Measurements from ENCODE around the gene RREB1.

Gene RREB1

GRCh38 chr6:7165002-7165889 lies 57.5 kb downstream of the RREB1 start:
- H3K4me3 ChIP-seq (ENCODE audit: low read length) = no peak overlapping the region
- no CpG with 5 or more reads among the region's 11 CpGs for WGBS (ENCODE audit: insufficient coverage, insufficient read length)
- no peak for DNase-seq (ENCODE audit: low read depth, low spot score)
- H3K27me3 ChIP-seq (ENCODE audit: control insufficient read depth, insufficient read depth, low read length) = no peaks in the 10 kb centered on the region
- no peaks in the 10 kb centered on the region for H3K36me3 ChIP-seq (ENCODE audit: control insufficient read depth, insufficient read depth, low read length)
- H3K4me1 ChIP-seq (ENCODE audit: control insufficient read depth, insufficient read depth, low read length) = peaks cover 10% of the 10 kb centered on the region
- H3K27ac ChIP-seq (ENCODE audit: low read length) = no peak overlapping the region
- H3K9me3 ChIP-seq (ENCODE audit: control insufficient read depth, insufficient read depth, low read length) = no peaks in the 10 kb centered on the region

DNA sequence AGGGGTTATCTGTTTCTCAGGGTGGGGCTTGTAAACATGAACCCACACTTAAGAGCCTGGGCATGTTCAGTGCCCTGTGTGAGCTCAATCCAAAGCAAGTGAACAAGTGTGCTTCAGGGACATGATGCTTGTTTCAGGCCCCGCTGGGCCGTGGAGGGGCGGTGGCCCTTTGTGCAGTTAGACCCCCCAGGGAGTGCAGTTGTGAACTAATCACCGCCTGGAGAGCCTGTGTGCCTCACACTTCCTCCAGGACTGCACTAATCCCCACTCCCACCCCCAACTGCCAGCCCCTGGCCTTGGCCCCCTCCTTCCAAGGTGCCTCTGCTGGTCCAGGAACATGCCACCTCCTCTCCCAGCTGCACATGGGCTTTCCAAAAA lies 58.1 kb downstream of the RREB1 start:
- Histone ChIP-seq H3K27me3 (ENCODE audit: control insufficient read depth, insufficient read depth, low read length) (no peaks in the 10 kb centered on the region), H3K36me3 (ENCODE audit: control insufficient read depth, insufficient read depth, low read length) (no peaks in the 10 kb centered on the region), H3K27ac (ENCODE audit: low read length) (no peak overlapping the region), H3K4me3 (ENCODE audit: low read length) (no peak overlapping the region), H3K4me1 (ENCODE audit: control insufficient read depth, insufficient read depth, low read length) (peaks cover 10% of the 10 kb centered on the region), H3K9me3 (ENCODE audit: control insufficient read depth, insufficient read depth, low read length) (no peaks in the 10 kb centered on the region)
- DNase-seq (ENCODE audit: low read depth, low spot score) = no peak
- WGBS (ENCODE audit: insufficient coverage, insufficient read length) = no CpG with 5 or more reads among the region's 4 CpGs

DNA sequence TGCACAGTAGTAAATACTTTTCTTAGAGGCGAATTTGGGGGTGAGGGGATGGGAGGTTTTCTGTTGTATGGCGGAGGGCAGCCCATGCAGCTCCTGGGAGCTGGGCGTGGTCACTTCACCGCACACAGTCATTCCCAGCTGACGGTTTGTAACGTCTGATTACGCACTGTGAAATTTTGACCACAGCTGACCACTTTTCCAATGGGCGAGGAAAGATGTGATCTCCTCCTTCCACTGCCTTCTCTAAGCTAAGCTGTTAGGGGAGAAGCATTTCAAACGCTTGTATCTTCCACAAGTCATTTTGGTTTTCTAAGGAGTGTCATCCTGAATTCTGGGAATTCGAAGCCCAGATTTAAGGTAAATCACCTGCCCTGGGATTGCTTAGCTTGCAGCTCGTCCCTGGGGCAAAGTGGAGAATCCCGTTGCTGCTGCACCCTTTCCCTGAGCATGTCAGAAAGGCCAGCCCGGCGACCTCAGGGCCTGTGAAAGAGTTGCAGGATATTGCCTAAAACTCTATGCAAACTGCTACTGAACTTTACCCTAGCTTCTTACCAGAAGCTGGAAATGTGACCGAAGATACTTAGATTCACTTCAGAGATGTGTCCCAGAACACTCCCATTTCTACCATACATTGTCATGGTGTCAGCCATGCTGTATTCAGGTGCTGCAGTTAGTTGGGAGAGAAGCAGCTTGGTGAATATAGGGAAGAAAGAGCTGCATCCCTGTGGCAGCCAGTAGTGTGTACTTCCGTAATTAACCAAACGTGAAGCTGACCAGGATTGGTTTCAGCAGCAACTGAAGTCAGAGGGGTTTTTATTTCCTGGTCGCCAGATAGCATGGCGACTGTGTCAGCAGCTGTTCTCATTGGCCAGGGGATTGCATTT lies 58.9 kb downstream of the RREB1 start:
- no CpG with 5 or more reads among the region's 19 CpGs for WGBS (ENCODE audit: insufficient coverage, insufficient read length)
- Histone ChIP-seq H3K9me3 (ENCODE audit: control insufficient read depth, insufficient read depth, low read length) (no peaks in the 10 kb centered on the region), H3K27ac (ENCODE audit: low read length) (no peak overlapping the region), H3K27me3 (ENCODE audit: control insufficient read depth, insufficient read depth, low read length) (no peaks in the 10 kb centered on the region), H3K4me3 (ENCODE audit: low read length) (no peak overlapping the region), H3K36me3 (ENCODE audit: control insufficient read depth, insufficient read depth, low read length) (no peaks in the 10 kb centered on the region), H3K4me1 (ENCODE audit: control insufficient read depth, insufficient read depth, low read length) (peaks cover 11% of the 10 kb centered on the region)
- no peak for DNase-seq (ENCODE audit: low read depth, low spot score)

DNA sequence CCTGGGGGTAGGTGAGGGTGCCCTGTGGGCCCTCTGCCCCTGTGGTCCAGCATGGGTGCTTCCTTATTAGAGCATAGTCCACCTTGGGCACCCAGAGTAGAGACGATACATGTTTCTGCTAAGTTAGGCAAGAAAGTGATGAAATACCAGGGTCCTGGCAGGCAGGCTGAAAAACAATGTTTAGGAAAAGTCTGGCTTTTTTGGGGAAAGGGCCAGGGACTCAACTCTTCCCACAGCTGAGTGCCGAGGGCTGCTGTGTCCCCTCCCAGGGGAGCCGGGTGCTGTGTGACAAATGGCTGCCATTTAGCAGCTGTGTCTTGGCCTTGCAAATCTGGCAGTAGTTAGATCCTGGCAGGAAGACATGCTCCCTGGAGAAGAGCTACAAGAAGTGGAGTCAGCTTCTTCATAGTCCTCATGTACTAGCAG lies 61.5 kb downstream of the RREB1 start:
- Histone ChIP-seq H3K4me1 (ENCODE audit: control insufficient read depth, insufficient read depth, low read length) (peaks cover 14% of the 10 kb centered on the region), H3K9me3 (ENCODE audit: control insufficient read depth, insufficient read depth, low read length) (no peaks in the 10 kb centered on the region), H3K4me3 (ENCODE audit: low read length) (no peak overlapping the region), H3K27ac (ENCODE audit: low read length) (no peak overlapping the region), H3K36me3 (ENCODE audit: control insufficient read depth, insufficient read depth, low read length) (no peaks in the 10 kb centered on the region), H3K27me3 (ENCODE audit: control insufficient read depth, insufficient read depth, low read length) (no peaks in the 10 kb centered on the region)
- no CpG with 5 or more reads among the region's 3 CpGs for WGBS (ENCODE audit: insufficient coverage, insufficient read length)
- no peak for DNase-seq (ENCODE audit: low read depth, low spot score)

- Histone ChIP-seq H3K27me3 (ENCODE audit: control insufficient read depth, insufficient read depth, low read length) (no peaks in the 10 kb centered on the region), H3K36me3 (ENCODE audit: control insufficient read depth, insufficient read depth, low read length) (no peaks in the 10 kb centered on the region), H3K9me3 (ENCODE audit: control insufficient read depth, insufficient read depth, low read length) (no peaks in the 10 kb centered on the region), H3K4me1 (ENCODE audit: control insufficient read depth, insufficient read depth, low read length) (peaks cover 10% of the 10 kb centered on the region), H3K4me3 (ENCODE audit: low read length) (no peak overlapping the region), H3K27ac (ENCODE audit: low read length) (no peak overlapping the region)
- no CpG with 5 or more reads among the region's 6 CpGs for WGBS (ENCODE audit: insufficient coverage, insufficient read length)
- no peak for DNase-seq (ENCODE audit: low read depth, low spot score)
These were observed 62.5 kb downstream of the RREB1 start for GRCh38 chr6:7170117-7170732.

GRCh38 chr6:7171119-7171518 lies 63.4 kb downstream of the RREB1 start:
- Histone ChIP-seq H3K27ac (ENCODE audit: low read length) (no peak overlapping the region), H3K4me1 (ENCODE audit: control insufficient read depth, insufficient read depth, low read length) (peaks cover 12% of the 10 kb centered on the region), H3K27me3 (ENCODE audit: control insufficient read depth, insufficient read depth, low read length) (no peaks in the 10 kb centered on the region), H3K4me3 (ENCODE audit: low read length) (no peak overlapping the region), H3K9me3 (ENCODE audit: control insufficient read depth, insufficient read depth, low read length) (no peaks in the 10 kb centered on the region), H3K36me3 (ENCODE audit: control insufficient read depth, insufficient read depth, low read length) (no peaks in the 10 kb centered on the region)
- no peak for DNase-seq (ENCODE audit: low read depth, low spot score)
- WGBS (ENCODE audit: insufficient coverage, insufficient read length) = no CpG with 5 or more reads among the region's 10 CpGs

DNA sequence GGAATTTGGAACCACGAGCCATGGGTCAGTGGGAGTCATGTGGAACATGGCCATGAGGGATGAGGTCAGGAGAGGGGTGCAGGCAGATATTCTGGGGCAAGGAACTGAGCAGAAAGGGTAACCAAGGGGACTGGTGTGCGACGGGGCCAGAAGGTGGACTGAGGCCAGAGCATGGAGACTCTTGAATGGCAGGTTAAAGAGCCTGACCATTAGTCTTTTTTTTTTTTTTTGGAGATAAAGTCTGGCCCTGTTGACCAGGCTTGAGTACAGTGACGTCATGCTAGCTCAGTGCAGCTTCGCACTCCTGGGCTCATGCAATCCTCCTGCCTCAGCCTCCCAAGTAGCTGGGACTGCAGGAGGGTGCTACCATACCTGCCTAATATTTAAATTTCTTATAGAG lies 64.0 kb downstream of the RREB1 start:
- H3K9me3 ChIP-seq (ENCODE audit: control insufficient read depth, insufficient read depth, low read length) = no peaks in the 10 kb centered on the region
- H3K36me3 ChIP-seq (ENCODE audit: control insufficient read depth, insufficient read depth, low read length) = no peaks in the 10 kb centered on the region
- WGBS (ENCODE audit: insufficient coverage, insufficient read length) = no CpG with 5 or more reads among the region's 5 CpGs
- H3K4me3 ChIP-seq (ENCODE audit: low read length) = no peak overlapping the region
- no peaks in the 10 kb centered on the region for H3K27me3 ChIP-seq (ENCODE audit: control insufficient read depth, insufficient read depth, low read length)
- H3K27ac ChIP-seq (ENCODE audit: low read length) = no peak overlapping the region
- DNase-seq (ENCODE audit: low read depth, low spot score) = no peak
- peaks cover 10% of the 10 kb centered on the region for H3K4me1 ChIP-seq (ENCODE audit: control insufficient read depth, insufficient read depth, low read length)

GRCh38 chr6:7172649-7173048 lies 64.9 kb downstream of the RREB1 start:
- no peaks in the 10 kb centered on the region for H3K36me3 ChIP-seq (ENCODE audit: control insufficient read depth, insufficient read depth, low read length)
- WGBS (ENCODE audit: insufficient coverage, insufficient read length) = no CpG with 5 or more reads among the region's 7 CpGs
- H3K27ac ChIP-seq (ENCODE audit: low read length) = no peak overlapping the region
- peaks cover 10% of the 10 kb centered on the region for H3K4me1 ChIP-seq (ENCODE audit: control insufficient read depth, insufficient read depth, low read length)
- H3K4me3 ChIP-seq (ENCODE audit: low read length) = no peak overlapping the region
- no peak for DNase-seq (ENCODE audit: low read depth, low spot score)
- no peaks in the 10 kb centered on the region for H3K27me3 ChIP-seq (ENCODE audit: control insufficient read depth, insufficient read depth, low read length)
- no peaks in the 10 kb centered on the region for H3K9me3 ChIP-seq (ENCODE audit: control insufficient read depth, insufficient read depth, low read length)

- Histone ChIP-seq H3K36me3 (ENCODE audit: control insufficient read depth, insufficient read depth, low read length) (no peaks in the 10 kb centered on the region), H3K4me1 (ENCODE audit: control insufficient read depth, insufficient read depth, low read length) (peaks cover 10% of the 10 kb centered on the region), H3K27me3 (ENCODE audit: control insufficient read depth, insufficient read depth, low read length) (no peaks in the 10 kb centered on the region), H3K4me3 (ENCODE audit: low read length) (no peak overlapping the region), H3K9me3 (ENCODE audit: control insufficient read depth, insufficient read depth, low read length) (no peaks in the 10 kb centered on the region), H3K27ac (ENCODE audit: low read length) (no peak overlapping the region)
- DNase-seq (ENCODE audit: low read depth, low spot score) = no peak
- WGBS (ENCODE audit: insufficient coverage, insufficient read length) = no CpG with 5 or more reads among the region's 9 CpGs
These were observed 66.2 kb downstream of the RREB1 start for GRCh38 chr6:7173843-7174503.

DNA sequence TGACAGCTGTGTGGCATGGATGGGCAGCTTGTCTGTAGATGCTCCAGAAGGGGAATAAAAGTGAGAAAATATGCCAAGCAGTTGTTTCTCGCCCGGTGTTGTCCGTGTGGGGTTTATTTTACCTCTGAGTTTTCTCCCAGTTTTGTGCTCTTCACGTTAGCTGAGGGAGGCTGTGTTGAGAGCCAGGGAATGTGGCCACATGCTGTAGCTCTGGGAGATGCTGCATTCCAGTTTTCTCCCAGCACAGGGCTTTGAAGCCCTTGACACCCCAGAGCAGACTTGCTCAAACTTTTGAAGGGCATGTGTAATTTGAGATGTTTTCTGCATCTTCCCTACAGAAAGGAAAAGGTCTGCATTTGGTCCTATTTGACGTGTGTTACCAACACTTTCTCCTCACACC lies 67.7 kb downstream of the RREB1 start:
- Histone ChIP-seq H3K27me3 (ENCODE audit: control insufficient read depth, insufficient read depth, low read length) (no peaks in the 10 kb centered on the region), H3K36me3 (ENCODE audit: control insufficient read depth, insufficient read depth, low read length) (no peaks in the 10 kb centered on the region; the same call in 1 of the 2 replicates), H3K4me1 (ENCODE audit: control insufficient read depth, insufficient read depth, low read length) (peaks cover 7% of the 10 kb centered on the region; the same call in 1 of the 2 replicates), H3K9me3 (ENCODE audit: control insufficient read depth, insufficient read depth, low read length) (no peaks in the 10 kb centered on the region), H3K4me3 (ENCODE audit: low read length) (no peak overlapping the region), H3K27ac (ENCODE audit: low read length) (no peak overlapping the region)
- no CpG with 5 or more reads among the region's 5 CpGs for WGBS (ENCODE audit: insufficient coverage, insufficient read length)
- DNase-seq (ENCODE audit: low read depth, low spot score) = no peak
